22Rv1 (cell line): ENCODE measurements around the gene ANO2.

Experiments
- H3K27ac ChIP-seq: fragments of 450-650 bp; 2 replicates; pipeline ENCODE4 v1.5.1; 2017
- ZFX ChIP-seq: fragments of 450-650 bp; IDR thresholded peaks from 2 replicates; pipeline ENCODE4 v1.6.1; 2017; ENCODE audit warnings: antibody characterized with exemption, borderline replicate concordance
- TF ChIP-seq, protein P1 (sequence below): fragments of 450-650 bp; IDR thresholded peaks from 2 replicates; pipeline ENCODE4 v1.5.1; 2017; ENCODE audit warnings: mild to moderate bottlenecking

Gene ANO2

DNA sequence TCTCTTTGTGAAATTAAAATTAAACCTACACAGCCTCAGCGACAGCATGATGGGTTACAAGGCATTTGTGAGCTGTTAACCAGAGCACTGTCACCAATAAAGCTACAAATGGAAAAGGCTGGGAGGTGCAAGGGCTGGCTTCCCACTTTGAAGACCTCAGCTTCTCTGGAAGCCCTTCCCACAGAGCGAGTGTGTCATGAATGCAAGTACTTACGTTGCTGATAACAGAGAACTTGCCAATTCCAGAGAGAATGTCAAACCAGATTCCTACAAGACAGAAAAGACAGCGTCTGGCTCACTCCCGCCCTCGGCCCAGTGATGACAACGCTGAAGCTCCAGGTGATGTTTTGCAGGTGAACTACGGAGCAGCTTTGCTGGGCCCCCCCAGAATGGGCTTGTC, 367.3 kb downstream of the ANO2 start:
- H3K27ac ChIP-seq: no peak overlapping the region

DNA sequence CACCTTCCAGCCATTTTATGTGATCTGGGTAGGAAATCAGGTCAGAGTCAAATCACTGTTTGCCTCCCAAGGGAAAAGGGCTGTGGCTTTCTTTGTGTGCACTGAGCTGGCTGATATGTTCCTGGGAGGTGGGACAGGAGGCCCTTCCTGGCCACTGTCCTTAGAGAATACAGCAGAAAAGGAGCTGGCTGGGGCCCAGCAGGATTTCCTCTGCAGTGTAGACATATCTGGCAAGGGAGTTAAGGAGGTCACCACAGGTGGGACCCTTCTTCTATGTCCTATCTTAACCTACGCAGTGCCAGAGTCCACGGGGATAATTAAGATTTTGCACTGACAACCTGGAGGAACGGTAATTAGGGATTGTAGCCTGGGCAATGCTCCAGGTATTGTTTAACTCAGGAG, 367.8 kb downstream of the ANO2 start:
- no peak for TF ChIP-seq ZFX
- TF ChIP-seq, protein P1, sequence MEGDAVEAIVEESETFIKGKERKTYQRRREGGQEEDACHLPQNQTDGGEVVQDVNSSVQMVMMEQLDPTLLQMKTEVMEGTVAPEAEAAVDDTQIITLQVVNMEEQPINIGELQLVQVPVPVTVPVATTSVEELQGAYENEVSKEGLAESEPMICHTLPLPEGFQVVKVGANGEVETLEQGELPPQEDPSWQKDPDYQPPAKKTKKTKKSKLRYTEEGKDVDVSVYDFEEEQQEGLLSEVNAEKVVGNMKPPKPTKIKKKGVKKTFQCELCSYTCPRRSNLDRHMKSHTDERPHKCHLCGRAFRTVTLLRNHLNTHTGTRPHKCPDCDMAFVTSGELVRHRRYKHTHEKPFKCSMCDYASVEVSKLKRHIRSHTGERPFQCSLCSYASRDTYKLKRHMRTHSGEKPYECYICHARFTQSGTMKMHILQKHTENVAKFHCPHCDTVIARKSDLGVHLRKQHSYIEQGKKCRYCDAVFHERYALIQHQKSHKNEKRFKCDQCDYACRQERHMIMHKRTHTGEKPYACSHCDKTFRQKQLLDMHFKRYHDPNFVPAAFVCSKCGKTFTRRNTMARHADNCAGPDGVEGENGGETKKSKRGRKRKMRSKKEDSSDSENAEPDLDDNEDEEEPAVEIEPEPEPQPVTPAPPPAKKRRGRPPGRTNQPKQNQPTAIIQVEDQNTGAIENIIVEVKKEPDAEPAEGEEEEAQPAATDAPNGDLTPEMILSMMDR: no peak
- H3K27ac ChIP-seq: no peak overlapping the region

More for the DNA sequence above, 367.3 kb downstream of the ANO2 start:
- TF ChIP-seq, protein P1: no peak
- TF ChIP-seq ZFX: no peak

DNA sequence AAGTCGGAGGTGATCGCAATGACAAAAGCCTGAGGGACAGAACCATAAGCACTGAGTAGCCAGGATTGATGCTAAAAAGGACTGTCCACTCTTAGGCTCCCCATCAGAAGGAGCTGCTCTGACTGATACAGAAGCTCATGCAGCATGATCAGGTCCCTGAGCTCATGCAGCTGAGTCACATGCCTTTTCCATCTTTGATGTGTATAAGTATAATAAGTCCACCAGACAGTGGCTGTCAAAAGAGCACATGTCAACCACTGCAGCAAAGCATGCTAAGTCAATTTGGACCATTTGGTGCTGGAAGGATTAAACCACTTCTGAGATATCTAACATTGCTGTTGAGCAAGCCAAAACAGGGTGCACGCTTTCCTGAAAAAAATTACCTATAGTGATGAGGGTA, 369.1 kb downstream of the ANO2 start:
- H3K27ac ChIP-seq: no peak overlapping the region
- TF ChIP-seq ZFX: no peak
- TF ChIP-seq, protein P1: no peak

DNA sequence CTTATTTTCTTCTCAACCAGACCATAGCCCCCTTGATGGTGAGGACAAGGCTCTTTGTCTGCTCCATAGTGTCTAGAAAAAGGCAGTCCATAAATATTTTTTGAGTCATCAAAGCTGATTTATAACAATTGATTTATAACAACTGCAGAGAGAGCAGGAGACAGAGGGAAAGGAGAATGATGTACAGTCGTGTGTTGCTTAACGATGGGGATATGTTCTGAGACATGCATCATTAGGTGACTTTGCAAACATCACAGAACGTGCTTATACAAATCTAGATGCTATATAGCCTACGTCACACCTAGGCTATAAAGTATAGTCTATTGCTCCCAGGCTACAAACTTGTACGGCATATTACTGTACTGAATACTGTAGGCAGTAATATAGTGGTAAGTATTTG, 369.8 kb downstream of the ANO2 start:
- TF ChIP-seq, protein P1: no peak
- TF ChIP-seq ZFX: no peak
- H3K27ac ChIP-seq: no peak overlapping the region

DNA sequence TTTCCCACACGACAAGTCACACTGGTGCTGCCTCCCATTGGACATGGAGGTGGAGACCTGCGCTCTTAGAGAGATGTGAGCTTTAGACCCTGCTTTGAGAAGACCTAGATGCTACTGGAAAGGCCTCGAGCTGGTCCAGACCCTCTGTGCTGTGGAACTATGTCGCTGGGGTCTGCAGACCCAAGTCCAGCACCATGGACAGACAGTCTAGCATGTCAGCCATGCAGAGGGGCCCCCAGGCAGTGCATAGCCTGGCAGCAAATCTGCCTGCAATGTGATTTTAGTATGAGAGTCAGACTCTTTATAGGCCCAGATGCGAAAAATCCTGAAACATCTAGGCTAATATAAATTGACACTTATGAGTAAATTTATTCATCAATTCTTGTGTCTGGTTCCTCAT, 371.7 kb downstream of the ANO2 start:
- TF ChIP-seq, protein P1: no peak
- TF ChIP-seq ZFX: no peak
- no peak overlapping the region for H3K27ac ChIP-seq

DNA sequence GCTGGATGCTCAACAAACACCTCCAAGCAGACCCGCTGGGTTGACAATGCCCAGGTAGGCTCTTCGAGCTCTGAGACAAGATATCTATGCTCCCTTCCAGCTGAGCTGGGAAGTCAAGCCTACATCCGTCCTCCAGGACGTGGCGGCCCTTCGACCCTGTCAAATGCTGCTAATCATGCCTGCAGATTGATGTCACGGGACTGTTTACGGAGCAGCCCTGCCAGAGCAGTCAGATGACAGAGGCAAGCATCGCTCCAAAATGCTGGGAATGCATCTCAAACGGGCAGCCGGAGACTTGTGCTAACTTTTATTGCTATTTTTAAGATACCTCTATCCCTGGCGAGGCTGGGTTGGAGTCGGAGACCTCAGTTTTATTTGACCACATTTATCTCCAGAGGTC, 373.9 kb downstream of the ANO2 start:
- TF ChIP-seq ZFX: no peak
- no peak overlapping the region for H3K27ac ChIP-seq

DNA sequence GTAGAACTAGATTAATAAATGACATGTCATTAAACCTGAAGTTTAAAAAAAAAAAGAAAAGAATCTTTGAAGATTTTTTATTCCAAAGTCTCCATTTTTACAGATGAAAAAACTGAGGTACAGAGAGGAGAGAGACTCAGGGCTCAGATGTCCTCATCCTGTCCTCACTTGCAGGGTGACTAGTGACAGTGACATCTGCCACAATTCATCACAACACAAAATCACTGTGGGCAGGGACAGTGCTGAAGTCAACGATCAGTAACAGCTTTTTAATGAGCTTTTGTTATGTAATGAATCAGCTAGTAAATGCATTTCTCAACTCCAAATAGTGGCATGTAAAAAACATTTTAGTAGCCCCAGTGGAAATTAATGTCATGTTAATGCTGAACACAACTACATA, 374.6 kb downstream of the ANO2 start:
- H3K27ac ChIP-seq: no peak overlapping the region
- no peak for TF ChIP-seq ZFX
- TF ChIP-seq, protein P1: no peak

DNA sequence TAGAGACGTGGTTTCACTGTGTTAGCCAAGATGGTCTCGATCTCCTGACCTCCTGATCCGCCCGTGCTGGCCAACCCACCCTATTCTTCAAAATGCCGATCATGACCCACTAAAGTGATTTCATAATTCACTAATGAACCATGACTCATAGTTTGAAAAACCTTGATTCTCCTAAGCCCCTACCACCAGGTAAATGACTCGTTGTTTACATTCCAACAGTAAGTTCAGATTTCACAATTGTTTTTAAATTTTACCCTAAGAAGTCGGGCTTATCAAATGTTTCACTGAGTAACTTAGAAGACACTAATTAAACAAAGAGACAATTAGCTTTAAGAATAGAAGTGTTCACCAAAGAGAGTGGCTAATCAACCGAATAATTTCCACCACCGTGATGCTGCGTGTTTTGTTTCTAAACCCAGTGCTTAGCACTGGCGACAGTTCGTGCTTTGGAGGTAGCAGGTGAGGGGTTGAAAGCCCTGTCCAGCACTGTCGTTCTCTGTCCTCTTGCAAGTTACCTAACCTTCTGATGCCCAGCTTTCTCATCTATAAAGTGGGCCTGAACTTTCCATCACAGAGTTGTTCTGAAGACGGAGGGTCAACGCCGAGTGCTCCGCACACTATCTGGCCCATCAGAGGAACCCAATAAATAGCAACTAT, 376.6 kb downstream of the ANO2 start:
- H3K27ac ChIP-seq: no peak overlapping the region
- TF ChIP-seq ZFX: no peak
- TF ChIP-seq, protein P1: no peak
